Measurements from ENCODE around the gene ERICH4.
"Not testable (repeated sequence)": the region's sequence is repeated elsewhere in the genome, so short reads cannot be mapped to it uniquely, and the experiment has no call there.

ERICH4 gene

DNA sequence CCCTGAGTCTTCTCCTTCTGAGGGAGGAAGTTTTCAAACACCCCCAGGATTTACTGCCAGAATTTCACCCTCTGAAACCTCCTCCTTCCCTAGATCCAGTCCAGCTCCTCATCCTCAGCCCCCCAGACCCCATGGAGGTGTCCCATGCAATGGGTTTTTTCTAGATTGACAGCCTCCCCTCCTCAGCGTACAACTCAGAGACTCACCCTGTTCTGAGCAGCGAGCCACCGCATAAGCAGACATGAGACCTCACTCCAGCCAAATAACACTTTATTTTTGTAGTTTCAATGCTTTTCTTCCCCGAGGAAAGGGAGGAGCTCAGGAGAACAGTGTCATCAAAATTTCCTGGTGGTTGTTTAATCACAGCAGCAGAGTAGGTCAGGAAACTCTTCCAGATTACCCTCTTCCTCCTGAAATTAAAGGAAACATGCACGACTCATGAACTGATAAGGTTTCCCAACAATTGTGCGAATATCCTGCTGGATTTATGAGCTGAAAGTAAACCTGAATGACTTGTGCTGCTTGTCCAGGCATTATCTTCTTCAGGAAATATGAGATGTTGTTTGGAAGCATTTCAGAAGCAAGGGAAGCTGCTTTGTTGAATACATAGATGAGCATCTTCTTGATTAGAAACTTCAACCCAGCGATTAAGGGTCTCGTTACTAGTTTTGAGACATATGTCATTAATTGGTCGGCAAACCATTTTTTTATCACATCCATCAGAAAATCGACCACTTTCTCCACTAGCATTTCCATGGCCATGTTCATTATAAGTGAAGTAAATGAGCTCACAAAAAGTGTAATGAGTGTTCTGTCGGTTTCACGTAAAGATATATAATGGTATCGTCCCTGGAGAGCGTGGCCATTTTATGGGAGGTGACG is 36.2 kb downstream of the ERICH4 start:
- DNase-seq (ENCODE audit: low spot score), result no peak

DNA sequence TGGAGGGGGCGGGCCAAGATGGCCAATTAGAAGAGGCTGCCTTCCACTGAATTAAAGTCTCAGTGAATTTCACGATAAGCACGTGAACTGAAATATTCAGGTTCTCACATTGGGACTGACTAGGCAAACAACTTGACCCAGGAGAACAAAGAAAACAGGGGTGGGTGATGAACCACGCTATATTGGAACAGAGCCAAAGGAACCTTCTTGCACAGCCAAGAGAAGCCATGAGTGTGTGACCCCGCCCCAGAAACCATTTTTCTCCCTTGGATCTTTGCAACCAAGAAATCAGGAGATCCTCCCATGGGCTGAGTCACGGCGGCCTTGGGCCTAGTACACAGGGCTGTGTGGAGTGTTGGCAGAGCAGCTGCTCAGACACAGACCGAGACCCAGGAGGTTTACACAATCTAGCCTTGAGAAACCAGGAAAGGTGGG is 36.8 kb downstream of the ERICH4 start:
- no peak for DNase-seq (ENCODE audit: low spot score)

DNA sequence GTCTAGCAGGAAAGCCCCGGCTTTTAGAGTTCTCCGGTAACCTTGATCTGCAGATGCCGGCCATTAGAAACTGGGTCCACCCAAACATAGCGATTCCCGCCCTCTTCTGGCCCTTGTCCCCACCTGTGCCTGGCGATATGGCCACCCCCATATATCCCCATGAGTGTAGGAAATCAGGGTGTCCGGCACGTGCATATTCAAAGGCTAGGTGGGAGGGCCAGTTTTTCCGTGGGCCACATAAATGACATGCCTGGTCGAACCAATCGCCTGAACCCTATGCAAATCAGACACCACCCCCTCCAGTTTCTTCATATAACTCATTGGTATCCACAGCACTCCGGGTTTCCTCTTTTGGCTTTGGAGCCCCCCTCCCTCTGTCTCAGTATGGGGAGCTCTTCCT is 37.4 kb downstream of the ERICH4 start:
- DNase-seq (ENCODE audit: low spot score), result no peak

DNA sequence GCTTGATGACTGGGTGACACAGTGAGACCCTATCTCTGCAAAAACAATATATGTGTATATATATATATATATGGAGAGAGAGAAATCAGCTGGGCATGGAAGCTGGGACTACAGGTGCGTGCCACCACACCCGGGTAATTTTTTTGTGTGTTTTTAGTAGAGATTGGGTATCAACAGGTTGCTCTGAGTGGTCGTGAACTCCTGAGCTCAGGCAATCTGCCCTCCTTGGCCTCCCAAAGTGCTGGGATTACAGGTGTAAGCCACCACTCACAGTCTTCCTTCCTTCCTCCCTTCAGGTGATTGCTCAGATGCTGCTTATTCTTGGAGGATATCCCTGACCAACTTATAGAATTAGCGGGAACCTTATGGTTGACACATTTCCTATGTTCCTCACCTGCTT is 41.9 kb downstream of the ERICH4 start:
- DNase-seq (ENCODE audit: low spot score), result no peak

DNA sequence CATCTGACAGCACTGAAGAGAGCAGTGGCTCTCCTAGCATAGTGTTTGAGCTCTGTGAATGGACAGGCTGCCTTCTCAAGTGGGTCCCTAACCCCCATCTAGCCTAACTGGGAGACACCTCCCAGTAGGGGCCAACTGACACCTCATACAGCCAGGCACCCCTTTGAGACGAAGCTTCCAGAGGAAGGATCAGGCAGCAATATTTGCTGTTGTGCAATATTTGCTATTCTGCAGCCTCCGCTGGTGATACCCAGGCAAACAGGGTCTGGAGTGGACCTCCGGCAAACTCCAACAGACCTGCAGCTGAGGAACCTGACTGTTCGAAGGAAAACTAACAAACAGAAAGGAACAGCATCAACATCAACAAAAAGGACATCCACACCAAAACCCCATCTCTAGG is 44.0 kb downstream of the ERICH4 start:
- not testable (repeated sequence) for DNase-seq (ENCODE audit: low spot score)

DNA sequence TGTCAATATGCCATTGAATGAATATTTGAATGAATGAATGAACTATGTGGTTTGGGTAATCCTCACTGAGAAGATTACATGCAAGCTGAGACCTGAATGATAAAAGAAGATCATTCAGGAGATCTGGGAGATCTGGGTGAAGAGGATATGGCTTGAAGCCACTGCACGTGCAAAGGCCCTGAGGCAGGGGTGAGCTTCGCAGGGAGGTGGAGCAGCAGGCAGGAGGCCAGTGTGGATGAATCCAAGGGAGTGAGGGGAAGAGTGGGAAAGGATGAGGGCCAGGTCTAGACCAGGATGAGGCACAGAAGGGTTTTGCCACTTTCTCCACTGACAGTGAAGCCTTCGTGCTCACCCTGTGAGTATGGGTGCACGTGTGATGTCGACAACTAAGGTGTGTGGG is 49.9 kb downstream of the ERICH4 start:
- DNase-seq (ENCODE audit: low spot score), result no peak
